NCI-H345 treated with DMSO at 0.1 percent for 48 hours (cell line): ENCODE results near the gene ITGA8.
"Not testable (repeated sequence)": the region's sequence is repeated elsewhere in the genome, so short reads cannot be mapped to it uniquely, and the experiment has no call there.

ENCODE experiments used
- DNase-seq: peaks from one replicate; lab custom pipeline; 2025; ENCODE audit not compliant: unreplicated experiment; lab: John Stamatoyannopoulos, UW

ITGA8 gene

DNA sequence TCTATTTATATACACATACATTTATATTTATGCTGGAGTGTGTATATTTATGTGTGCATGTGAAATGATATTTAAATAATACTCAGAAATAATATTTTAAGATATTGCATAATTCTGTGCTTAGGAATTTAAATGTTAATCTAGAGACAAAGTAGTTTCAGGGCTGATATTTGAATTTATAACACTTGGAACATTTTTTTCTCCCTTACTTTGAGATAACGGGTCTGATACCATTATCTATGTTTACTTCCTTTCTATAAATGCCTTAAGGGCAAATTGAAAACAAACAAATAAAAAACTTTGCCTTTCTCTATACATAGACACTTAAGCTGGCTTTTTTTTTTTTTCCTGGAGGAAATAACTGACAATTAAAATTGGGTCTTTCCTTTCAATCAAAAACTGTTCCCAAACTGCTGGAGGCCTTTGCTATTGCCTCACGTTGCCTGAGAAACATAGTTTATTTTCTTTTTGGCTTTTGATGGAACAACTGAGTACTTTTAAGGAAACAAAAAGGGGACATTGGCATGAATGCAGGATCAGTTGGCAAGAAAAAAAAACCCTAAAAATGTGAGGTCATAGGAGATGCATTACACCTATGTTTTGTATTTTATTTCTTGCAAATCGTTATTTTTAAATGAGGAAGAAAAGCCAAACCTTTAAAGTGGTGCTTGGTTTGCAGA lies 98.7 kb downstream of the ITGA8 start:
- no peak for DNase-seq

- no peak for DNase-seq
These were observed 99.4 kb downstream of the ITGA8 start for GRCh38 chr10:15620337-15620736.

GRCh38 chr10:15609246-15609645 lies 110.5 kb downstream of the ITGA8 start:
- DNase-seq = no peak

DNA sequence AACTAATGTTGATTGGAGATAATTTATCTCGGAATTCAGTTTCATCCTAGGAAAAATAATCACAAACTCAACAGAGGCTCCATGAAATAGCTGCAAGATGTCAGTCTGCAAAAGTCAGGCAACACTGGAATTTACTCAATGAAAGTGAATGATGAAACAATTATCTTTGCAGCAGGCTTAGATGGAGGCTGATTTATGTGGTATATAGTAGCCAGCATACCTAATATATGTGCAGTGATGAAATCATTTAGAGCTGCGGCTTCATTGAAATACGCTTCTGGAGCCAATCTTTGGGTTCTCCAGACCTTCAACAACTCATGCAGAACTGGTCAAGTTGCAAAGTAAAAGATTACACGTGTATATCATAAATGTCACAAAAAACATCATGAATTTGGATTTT lies 113.3 kb downstream of the ITGA8 start:
- no peak for DNase-seq

GRCh38 chr10:15605740-15606369 lies 113.9 kb downstream of the ITGA8 start:
- no peak for DNase-seq

GRCh38 chr10:15603446-15604011 lies 116.2 kb downstream of the ITGA8 start:
- no peak for DNase-seq

- DNase-seq = no peak
These were observed 117.9 kb downstream of the ITGA8 start for GRCh38 chr10:15601819-15602218.

DNA sequence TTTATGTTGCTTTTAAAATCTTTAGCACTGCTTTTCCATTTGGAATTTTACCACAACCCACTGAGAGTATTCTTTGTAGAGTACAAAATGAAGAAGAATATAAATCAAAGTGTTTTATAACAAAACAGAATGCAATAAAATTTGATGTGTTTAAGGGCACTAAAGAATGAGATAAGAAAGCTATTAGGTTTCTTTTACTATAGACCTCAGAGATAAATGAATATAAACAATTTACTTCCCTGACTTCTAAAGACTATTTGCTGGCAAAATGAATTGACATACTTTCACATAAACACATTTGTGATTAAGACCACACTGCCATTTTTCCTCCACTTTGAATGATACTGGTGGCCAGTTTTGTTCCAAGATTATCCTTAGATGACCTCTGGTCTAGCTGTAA lies 124.5 kb downstream of the ITGA8 start:
- DNase-seq = no peak

- DNase-seq = no peak
These were observed 127.8 kb downstream of the ITGA8 start for GRCh38 chr10:15591937-15592336.

- no peak for DNase-seq
These were observed 128.3 kb downstream of the ITGA8 start for GRCh38 chr10:15591431-15591830.

GRCh38 chr10:15588635-15589508 lies 130.8 kb downstream of the ITGA8 start:
- DNase-seq = no peak

DNA sequence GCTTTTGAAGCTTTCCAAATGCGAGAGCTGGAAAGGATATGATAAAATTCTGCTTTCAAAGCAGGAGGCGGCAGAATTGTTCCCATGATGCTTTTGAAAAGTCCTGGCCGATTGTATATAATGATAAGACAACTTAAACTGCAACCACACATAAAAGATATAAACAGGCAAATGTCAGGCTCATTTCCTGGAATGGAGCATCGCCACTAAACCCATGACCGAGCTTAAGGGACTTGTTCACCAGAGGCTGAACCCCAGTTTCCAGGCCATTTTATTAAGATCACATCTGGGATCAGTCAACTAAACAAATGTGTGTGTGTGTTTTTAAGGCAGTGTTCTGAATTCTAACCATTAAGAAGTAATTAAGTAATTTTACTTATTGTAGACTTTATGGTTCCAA lies 131.6 kb downstream of the ITGA8 start:
- no peak for DNase-seq

- no peak for DNase-seq
These were observed 132.5 kb downstream of the ITGA8 start for GRCh38 chr10:15587271-15587670.

DNA sequence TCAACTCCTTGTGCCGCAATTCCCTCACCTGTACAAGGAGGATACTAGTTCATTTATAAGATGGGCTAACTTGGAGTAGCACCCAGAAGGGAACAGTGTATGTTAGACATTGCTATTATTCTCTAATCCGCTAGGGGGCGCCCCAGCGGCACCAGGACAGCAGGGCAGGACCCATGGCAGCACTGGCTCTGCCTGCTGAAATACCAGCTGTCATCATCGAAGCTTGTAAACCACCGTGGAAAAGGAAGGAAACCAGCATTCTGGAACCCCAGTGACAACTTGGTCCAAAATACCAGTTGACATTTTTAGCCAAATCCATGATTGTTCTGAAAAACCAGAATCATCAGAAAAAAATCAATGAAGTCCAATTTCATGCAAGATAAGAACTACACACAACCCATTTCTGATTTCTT lies 134.4 kb downstream of the ITGA8 start:
- no peak for DNase-seq

DNA sequence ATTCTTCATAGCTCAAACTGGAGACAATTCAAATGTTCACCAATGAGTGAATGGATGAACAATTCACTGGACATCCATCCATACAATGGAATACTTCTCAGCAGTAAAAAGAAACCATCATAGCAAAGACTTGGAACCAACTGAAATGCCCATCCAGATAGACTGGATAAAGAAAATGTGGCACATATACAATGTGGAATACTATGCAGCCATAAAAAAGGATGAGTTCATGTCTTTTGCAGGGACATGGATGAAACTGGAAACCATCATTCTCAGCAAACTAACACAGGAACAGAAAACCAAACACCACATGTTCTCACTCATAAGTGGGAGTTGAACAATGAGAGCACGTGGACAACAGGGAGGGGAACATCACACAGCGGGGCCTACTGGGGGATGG lies 136.8 kb downstream of the ITGA8 start:
- DNase-seq = not testable (repeated sequence)

- no peak for DNase-seq
These were observed 140.1 kb downstream of the ITGA8 start for GRCh38 chr10:15579605-15580004.

DNA sequence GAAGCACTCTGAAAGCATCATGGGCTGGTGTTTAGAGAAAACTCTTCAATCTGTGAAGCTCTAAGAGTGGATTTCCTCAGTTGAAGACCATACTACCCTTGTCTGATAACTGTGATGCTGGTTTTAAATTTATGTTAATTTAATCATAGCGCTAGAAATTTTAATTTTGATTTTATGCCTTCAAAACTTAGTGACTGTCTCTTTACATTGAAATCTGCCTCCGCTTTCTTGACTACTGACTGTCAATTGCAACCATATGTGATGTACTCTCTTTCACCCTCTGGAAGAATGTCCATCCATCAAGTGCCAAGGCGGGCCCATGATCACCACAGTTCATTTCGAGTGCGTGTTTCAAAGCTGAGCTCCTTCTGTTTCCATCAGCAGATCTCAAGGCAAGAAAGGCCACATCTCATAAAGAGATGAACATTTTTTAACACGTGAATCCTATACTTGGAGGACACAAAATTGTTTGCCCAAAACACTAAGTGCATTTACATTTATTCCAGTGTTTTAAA lies 147.1 kb downstream of the ITGA8 start:
- no peak for DNase-seq

DNA sequence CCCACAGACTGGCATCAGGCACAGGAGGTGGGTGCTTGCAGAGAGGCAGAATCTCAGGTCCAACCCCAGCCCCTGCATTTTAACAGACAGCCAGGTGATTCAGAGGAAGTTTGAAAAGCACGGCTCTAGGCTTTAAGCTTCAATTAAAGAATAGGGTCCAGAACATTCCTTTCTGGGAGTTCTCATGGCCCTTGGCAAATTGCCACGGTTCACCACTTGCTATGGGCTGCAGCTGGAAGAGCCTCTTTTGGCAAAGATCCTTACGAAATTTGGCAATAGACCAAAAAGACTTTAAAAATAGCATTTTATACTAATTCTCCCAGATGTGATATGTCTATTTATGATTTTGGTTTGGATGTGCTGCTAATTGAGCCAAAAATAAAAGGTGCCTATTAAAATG lies 148.1 kb downstream of the ITGA8 start:
- DNase-seq = no peak

DNA sequence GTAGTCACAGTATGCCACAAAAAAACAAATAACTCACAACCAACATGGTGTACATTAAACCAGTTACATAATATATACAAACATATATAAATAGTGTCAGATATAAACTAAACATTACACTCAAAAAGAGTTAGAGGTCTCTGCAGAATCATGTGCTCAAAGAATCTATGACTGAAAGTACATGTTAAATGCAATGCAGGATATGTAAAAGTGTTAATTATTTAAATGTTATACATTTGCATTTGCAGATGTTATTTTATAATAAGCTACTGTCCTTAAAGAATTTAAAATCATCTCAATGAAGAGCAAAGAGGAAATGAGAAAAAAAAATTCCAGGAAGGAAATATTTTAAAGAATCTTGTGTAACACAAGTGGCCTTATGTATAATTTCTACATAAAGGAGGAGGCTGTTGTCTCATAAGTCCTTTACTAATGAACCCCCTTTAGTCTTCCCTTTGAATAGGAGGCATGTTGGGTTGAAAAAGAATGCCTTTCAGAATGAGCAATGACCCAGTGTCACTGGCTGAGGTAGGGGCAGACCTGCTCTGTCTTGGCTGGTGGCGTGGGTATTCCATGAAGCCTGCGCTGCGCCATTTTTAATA lies 148.9 kb downstream of the ITGA8 start:
- DNase-seq = no peak

DNA sequence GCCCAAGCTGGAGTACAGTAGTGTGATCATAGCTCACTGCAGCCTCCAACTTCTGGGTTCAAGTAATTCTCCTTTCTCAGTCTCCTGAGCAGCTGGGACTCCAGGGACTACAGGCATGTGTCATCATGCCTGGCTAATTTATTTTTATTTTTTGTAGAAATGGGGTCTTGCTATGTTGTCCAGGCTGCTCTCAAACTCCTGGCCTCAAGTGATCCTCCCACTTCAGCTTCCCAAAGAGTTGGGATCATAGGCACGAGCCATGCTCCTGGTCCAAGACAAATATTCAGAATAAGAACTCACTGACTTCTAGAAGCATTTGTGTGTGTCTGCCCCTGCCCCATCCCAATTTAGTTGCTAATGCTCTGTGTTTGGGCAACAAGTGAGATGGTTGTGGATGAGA lies 151.8 kb downstream of the ITGA8 start:
- no peak for DNase-seq

DNA sequence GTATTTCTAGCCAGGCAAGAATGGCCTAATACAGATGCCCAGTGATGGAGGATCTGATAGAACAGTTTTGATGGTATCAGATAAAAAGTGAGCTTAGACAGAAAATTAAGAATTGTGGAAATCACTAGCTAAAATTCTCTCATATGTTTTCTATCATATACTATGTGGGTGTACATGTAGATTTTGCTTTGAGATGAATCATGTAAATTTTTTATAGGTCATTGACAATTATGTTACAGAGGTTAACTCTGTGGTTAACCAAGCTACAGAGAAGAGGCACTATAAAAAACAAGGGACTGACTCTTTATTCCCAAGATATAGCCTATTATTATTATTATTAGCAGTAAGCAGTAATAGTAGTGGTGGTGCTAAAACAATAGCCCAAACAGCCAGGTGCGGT lies 156.5 kb downstream of the ITGA8 start:
- no peak for DNase-seq
